ENCODE results near the gene CDK3.
"Not testable (repeated sequence)": the region's sequence is repeated elsewhere in the genome, so short reads cannot be mapped to it uniquely, and the experiment has no call there.

CDK3 gene

GRCh38 chr17:76017481-76018339 lies 17.1 kb downstream of the CDK3 start:
- no peak for DNase-seq

- DNase-seq, result no peak
Observed at GRCh38 chr17:76018340-76018680, 17.7 kb downstream of the CDK3 start.

DNA sequence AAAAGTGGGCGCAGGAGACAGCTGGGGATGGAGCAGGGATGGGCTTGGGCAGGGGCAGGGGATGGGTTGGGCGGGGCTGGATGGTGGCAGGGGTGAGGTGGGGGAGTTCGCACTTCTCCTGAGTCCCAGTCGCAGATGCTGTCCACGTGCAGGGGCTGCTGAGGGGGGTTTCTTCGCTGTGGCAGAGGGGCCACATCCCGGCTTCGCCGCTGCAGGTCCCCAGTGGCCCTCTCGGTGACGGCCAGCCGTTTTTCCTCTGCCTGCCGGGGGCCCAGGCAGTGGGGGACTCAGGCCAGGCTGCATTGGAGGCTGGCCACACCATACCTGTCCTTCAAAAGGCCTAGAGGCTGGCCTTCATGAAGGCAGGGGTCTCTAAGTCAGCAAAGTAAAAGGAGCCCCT lies 18.1 kb downstream of the CDK3 start:
- DNase-seq, result no peak

GRCh38 chr17:76019833-76020467 lies 19.3 kb downstream of the CDK3 start:
- no peak for DNase-seq

DNA sequence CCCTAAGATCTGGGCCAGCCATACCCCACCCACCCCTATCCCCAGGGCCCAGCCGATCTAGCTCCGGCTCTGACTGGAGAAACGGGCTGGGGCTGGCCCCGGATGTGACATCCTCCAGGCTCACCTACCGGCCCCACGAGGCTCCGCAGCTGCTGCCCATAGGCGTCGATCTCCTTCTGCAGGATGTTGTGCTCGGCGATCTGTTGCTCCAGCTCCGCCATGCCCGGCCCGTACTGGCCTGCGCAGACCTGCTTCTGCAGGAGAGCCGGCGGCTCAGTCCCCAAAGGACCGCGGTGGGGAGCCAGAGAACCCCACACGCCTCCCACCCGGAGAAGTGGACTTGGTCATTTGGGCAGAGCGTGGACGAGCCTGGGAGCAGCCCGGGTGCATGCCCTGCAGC lies 21.6 kb downstream of the CDK3 start:
- DNase-seq, result no peak

- DNase-seq, result no peak
Observed at GRCh38 chr17:76022973-76023899, 22.6 kb downstream of the CDK3 start.

DNA sequence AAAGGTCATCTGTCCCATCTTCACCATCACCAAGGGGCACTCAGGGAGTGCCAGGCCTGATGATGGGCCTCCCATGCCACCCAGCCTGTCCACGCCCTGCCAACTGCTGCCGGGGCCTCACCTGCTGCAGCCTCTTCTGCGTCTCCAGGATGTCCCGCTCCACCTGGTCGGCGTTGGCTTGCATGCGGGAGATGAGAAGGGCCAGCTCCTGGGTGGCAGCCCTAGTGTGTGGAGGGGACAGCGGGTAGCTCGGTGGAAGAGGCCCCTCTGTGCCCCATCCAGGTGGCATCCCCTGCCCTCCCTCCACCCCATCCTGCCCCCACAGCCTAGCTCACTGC lies 23.2 kb downstream of the CDK3 start:
- no peak for DNase-seq

DNA sequence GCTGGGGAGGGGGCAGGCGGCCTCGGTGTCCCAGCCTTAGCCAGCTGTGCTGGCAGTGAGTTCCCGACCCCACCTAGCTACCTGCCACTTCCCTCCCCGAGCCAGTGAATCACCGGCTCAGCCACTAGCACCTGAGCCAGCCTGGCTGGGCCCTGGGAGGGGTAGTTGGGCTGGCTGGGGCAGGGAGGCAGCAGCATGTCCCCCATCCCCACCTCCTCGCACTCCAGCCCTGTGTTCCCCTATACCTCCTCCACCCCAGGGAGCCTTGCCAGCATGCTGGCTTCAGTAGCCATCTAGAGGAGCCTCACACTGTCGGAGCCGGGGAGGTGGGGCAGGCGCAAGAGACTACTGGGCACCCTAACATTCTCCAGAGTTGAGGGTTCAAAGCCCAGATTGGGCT lies 23.7 kb downstream of the CDK3 start:
- no peak for DNase-seq

GRCh38 chr17:76025294-76025693 lies 24.6 kb downstream of the CDK3 start:
- no peak for DNase-seq

GRCh38 chr17:76026714-76027158 lies 26.1 kb downstream of the CDK3 start:
- DNase-seq, result no peak

DNA sequence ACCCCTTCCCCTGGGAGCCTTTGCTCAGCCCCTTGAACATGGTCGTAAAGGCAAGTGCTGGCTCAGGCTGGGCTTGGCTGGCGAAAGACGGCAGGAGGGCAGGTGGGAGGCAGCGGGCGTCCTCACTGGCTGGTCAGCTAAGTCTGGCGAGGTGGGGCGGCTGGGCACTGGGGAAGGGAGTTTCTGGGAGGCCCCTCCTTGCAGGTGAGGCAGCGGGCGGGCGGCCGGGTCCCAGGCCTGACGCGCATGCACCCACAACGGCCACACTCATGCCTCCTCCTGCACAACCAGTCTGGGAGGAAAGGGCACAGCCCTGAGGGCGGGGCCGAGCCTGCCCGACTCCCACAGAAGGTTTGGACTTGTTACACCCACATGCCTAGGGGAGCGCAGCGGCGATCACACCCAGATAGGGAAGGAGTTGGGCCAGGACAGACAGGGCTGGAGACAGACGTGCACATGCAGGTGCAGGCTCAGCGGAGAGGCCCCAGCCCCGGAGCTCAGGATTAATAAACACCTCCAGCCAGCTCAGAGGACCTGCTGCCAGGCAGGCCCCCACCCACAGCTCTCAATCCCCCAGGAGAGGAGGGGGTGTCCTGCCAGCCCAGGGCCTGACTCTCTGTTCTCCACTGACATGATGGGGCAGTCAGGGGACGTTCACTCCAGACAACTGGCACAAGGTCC lies 26.6 kb downstream of the CDK3 start, which contains the start of gene EVPL:
TSS of gene EVPL (minus strand) at position 148 of the 681 bp plus-strand sequence. CDS start at position 40, 108 bp downstream.
- DNase-seq, result no peak

GRCh38 chr17:76032073-76032779 lies 31.6 kb downstream of the CDK3 start:
- DNase-seq, result no peak

- no peak for DNase-seq
Observed at GRCh38 chr17:76032780-76033108, 32.1 kb downstream of the CDK3 start.

DNA sequence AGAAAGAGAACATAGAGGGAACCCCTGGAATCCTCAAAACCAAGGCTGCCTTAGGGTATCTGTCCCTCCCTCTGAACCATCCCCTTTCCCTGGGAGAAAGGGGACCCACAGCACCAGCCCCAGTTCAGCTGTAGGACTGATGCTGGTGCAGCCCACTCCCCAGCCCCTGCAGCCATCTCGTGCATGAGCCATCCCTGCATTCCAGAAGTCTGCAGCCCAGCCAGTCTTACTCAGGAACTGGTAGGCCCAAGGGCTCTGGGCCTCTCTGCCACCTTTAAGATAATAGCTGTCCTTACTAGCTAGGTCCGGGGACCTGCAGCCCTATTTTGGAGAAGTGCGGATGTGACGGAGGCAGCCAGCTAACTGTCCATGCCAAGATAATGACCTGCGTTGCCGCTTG lies 32.5 kb downstream of the CDK3 start:
- no peak for DNase-seq

GRCh38 chr17:76034428-76035350 lies 34.0 kb downstream of the CDK3 start:
- DNase-seq, result no peak

DNA sequence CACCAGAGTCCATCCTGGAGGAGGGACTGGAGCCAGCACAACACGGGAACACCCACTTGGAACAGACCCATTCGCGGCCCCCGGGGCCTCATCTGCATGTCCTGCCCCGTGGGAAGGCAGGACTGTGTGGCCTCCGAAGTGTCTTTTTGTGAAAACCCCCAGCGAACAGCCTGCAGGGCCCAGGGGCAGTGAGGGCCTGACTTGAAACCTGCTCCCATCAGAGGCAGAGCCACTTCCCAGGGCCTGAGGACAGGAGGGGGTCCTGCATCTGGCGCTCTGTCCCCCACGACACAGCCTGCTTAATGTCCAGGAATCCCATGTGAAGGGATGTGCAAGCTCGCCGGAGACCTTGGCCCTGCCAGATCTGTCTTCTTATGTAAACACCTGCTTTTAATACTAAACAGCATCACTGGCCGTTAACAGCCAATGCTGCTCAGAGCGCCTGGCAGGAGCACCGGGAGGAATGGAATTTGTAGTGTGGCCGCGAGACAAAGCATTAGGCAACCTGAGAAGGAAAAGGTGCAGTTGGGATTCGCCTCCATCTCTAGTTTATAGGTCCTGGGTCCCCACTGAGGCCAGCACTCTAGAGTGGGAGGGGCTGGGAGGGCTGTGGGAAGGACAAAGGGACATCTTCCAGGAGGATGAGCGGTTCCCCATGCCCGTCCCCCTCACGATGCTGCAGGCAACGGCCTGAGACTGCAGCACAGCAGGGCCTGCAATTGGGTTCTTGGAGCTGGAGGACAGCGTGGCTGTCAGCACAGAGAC lies 36.0 kb downstream of the CDK3 start:
- no peak for DNase-seq

DNA sequence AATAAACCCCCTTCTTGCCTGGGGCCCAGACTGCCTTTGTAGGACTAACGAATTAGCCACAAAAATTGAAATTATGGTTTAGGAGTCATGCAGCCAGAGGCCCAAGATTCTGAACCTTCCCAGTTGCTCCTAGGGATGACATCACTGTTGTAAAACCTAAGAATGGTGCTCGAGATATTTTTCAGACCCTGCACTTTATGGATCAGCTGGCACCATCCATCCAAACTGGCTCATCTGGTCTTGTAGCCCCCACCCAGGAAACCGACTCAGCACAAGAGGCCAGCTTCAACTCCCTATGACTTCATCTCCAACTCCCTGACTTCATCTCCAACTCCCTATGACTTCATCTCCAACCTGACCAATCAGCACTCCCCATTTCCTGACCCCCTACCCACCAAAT lies 37.4 kb downstream of the CDK3 start:
- no peak for DNase-seq

DNA sequence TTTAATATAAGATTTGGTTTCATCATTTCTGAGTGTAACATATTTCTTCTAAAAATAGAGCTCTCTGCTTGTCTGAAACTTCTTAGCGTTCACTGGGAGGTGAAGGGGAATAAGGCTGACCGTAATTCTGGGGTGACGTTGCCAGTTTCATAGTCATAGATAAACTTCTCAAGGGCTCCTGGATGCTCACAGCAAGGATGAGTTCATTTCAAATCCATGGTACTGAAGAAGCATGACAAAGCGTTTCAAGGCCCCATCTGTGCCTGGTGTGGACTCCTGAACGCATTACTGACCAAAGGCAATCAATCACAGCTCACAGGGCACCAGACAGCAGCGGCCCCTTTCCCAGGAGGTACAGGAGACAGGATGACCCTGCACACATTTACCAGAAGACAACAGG lies 38.5 kb downstream of the CDK3 start:
- DNase-seq, result no peak

DNA sequence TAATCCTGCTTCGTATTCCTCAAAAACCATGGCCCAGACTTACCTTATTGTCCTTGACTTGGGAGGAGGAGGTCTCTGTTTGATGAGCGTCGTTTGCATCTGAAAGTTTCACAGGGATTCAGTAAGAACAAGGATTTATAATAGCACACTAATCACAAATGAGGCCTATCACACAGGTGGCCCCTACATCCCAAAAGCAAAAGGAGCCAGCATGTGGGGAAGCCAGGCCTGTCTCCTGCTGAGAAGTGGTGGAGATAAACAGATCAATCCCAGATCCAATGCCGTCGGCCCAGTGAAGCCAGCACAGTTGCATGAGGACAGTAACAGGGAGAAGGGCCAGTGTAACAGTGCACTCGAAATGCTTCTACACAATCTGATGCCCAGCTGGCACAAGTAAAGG lies 39.7 kb downstream of the CDK3 start:
- DNase-seq, result no peak

GRCh38 chr17:76042868-76043267 lies 42.2 kb downstream of the CDK3 start:
- DNase-seq, result not testable (repeated sequence)

Data from right forelimb (tissue), 1 donor.